22Rv1 (cell line): ENCODE results near the gene ADAP1.

Experiments
- H3K27ac ChIP-seq: fragments of 450-650 bp; 2 replicates; pipeline ENCODE4 v1.5.1; 2017
- ZFX ChIP-seq: fragments of 450-650 bp; IDR thresholded peaks from 2 replicates; pipeline ENCODE4 v1.6.1; 2017; ENCODE audit warnings: antibody characterized with exemption, borderline replicate concordance
- TF ChIP-seq, protein P1 (sequence below): fragments of 450-650 bp; IDR thresholded peaks from 2 replicates; pipeline ENCODE4 v1.5.1; 2017; ENCODE audit warnings: mild to moderate bottlenecking

ADAP1 gene

DNA sequence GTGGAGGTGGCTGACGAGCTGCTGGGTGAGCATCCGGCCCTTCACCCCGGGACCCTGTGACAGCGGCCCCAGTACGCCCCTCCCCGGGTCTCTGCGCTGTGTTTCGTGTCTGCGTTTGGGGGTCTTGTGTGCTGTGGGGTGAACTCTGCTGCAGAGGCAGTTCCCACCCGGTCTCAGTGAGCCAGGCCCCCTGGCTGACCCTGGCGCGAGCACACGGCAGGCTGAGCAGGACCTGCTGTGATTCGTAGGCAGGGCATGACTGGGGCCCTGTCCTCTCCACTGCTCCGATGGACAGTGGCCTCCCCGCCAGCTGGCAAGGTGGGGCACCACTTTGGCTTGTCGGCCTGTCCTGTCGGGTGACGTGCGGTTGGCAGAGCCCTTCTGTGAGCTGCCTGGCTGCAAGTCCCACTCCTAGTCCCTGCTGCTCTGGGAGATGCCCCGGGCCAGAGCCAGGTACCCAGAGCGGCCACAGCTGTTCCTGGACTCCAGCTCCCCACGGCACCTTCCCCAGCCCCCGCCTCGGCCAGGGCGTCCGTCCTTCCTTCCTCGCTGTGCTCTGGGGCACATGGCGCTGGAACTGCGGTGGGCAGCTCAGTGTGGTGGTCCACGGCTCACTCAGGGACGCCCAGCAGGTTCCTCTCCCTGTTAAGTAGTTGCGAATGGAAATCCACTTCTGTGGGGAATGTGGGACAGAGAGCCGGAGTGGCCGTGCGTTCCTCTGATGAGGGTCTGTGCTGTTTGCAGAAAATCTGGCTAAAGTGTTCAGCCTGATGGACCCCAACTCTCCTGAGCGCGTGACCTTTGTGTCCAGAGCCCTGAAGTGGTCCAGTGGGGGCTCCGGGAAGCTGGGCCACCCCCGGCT, 67.6 kb downstream of the ADAP1 start:
- no peak overlapping the region for H3K27ac ChIP-seq
- no peak for TF ChIP-seq ZFX
- TF ChIP-seq, protein P1, sequence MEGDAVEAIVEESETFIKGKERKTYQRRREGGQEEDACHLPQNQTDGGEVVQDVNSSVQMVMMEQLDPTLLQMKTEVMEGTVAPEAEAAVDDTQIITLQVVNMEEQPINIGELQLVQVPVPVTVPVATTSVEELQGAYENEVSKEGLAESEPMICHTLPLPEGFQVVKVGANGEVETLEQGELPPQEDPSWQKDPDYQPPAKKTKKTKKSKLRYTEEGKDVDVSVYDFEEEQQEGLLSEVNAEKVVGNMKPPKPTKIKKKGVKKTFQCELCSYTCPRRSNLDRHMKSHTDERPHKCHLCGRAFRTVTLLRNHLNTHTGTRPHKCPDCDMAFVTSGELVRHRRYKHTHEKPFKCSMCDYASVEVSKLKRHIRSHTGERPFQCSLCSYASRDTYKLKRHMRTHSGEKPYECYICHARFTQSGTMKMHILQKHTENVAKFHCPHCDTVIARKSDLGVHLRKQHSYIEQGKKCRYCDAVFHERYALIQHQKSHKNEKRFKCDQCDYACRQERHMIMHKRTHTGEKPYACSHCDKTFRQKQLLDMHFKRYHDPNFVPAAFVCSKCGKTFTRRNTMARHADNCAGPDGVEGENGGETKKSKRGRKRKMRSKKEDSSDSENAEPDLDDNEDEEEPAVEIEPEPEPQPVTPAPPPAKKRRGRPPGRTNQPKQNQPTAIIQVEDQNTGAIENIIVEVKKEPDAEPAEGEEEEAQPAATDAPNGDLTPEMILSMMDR: no peak

DNA sequence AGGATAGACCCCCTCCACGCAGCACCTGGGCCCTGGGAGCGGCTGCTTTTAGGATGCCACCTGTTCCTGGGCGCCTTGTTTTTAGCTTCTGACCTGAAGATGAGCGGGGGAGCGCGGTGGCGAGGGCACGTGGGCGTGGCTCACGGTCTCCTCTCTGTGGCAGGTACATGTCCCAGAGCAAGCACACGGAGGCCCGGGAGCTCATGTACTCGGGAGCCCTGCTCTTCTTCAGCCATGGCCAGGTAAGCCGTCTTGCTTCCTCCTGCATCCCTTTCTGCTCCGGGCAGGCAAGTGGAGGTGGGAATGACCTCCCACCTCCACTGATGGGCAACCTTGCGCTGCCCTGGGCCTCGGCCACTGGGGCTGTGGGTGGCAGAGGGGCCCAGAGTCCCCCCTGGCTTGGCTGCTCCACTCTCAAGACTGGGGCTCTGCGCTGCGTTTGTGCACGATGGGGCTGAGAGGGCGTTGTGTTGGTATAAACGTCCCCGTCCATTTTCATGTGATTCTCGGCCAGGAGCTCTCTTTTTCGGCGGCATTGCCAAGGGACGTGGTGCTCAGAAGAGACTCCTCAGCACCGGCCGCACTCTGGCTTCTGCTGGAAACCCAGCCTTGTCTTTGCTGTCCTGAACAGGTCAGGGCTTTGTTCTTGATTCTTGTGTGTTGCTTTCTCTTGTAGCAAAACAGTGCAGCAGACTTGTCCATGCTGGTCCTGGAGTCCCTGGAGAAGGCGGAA, 68.4 kb downstream of the ADAP1 start:
- H3K27ac ChIP-seq: no peak overlapping the region
- TF ChIP-seq, protein P1: no peak
- TF ChIP-seq ZFX: no peak

DNA sequence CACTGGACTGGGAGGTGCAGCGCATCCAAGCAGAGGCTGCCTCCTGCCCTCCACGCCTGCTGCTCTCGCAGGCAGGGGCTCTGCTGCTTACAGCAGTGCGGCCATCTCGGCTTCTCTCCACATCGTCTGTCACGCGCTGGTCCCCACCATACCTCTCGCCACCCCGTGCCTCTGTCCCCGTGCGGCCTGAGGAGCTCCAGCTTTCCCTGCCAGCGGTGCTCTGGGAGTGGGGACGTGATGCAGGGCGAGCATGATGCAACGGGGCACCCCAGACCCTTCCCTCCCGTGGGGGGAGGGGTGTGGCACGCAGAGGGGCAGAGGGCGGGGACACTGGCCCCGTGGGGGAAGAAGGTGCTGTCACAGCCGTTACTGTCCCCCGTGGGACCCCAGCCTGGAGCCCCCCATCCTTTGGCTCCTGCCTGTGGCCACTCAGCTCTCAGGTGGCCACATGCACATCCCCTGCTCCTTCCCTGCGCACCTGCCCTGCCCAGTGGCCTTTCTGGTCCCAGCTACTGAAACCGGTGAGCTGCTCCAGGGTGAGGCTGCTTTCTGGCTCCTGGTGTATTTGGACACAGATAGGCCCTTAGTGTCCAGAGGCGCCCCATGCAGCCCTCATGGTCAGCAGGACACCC, 69.1 kb downstream of the ADAP1 start:
- H3K27ac ChIP-seq: no peak overlapping the region
- no peak for TF ChIP-seq ZFX
- TF ChIP-seq, protein P1: no peak

DNA sequence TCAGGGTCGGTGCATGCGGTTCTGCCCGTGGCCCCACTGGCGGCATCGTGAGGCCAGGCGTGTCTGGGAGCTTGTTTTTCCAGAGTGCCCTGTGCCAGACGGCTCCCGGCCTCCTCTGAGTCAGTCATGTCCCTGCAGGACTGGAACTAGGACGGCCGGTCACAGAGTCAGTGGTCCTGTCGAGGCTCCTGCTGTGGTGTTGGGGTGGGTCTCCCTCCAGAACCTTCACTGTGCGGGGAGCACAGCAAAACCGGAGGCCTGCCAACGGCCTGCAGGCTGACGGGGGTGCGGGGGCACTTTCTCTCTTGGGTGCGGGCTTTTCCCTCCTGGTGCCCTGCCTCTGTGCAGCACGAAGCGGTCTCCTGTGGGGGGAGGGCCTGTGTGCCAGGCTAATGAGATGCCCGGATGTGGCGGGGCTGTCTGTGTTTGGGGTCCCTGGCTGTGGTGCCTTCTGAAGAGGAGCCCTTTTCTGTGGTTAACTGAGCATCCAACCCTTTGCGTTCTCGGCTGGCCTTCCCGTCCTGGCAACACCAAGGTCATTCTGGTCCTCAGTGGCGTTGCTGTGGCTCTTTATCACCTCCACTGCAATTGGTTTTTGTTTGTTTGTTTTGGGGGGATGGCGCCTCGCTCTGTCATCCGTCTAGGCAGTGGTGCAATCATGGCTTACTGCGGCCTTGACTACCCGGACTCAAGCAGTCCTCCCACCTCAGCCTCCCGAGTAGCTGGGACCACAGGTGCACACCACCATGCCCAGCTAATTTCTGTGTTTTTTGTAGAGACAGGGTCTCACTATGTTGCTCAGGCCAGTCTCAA, 70.1 kb downstream of the ADAP1 start:
- H3K27ac ChIP-seq: no peak overlapping the region
- TF ChIP-seq, protein P1: no peak
- TF ChIP-seq ZFX: no peak

DNA sequence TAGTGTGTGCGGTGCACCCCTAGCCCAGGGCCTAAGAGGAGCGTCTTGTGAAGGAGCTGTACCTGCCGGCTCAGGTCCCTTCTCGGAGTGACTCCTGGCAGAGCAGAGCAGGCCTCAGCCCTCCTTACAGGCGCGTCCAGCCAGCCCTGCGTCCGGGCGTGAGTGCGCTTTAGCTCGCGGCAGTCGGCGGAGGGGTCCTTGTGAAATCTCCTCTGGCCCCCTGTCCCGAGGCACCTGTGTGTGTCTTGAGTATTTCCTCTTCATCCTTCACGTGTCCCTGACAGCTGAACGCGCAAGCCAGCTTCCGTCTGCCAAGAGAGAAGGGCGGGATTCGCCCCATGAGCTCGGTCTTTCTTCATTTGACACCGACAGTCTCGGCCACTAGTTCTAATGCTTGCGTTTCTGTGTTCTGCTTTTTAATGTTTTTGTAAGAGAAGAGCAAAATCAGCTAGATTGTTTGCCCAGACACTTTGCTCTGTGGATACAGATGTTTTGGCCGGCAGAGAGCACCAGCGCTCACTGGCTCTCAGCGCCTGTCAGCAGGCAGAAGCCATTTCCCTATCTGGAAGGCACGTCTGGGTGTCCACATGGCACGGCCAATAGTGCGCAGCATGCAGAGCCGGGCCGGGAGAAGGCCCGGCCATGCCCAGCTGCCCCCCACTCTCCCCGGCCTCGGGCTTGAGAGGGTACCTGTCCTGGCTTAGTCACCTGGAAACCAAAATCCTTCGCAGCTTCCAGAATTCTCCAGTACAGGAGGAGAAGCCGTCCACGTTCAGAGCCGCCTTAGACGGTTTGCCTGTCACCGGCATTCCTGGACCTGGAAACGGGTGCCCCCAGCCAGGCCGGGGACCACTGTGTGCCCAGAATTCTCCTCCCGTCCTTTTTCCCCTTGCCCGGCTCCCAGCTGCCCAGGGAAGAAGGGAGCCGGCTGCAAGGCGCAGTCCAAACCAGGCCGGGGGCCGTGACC, 71.1 kb downstream of the ADAP1 start:
- TF ChIP-seq, protein P1: peak; percentile 59
- TF ChIP-seq ZFX: no peak
- H3K27ac ChIP-seq: peak overlapping the region; percentile 84
